ENCODE measurements around the gene ABCA13.

The ABCA13 gene

GRCh38 chr7:48512892-48513291 lies 341.6 kb downstream of the ABCA13 start:
- TF ChIP-seq CTCF (conservative IDR thresholded peaks at IDR 0.05) (no peak), ZFX (IDR thresholded peaks at IDR 0.05) (no peak)
- no peak overlapping the region for H3K27ac ChIP-seq

GRCh38 chr7:48515171-48515570 lies 343.9 kb downstream of the ABCA13 start:
- TF ChIP-seq ZFX (IDR thresholded peaks at IDR 0.05) (no peak), CTCF (conservative IDR thresholded peaks at IDR 0.05) (no peak)
- no peak overlapping the region for H3K27ac ChIP-seq

GRCh38 chr7:48518092-48518491 lies 346.8 kb downstream of the ABCA13 start:
- H3K27ac ChIP-seq: no peak overlapping the region
- no peak for TF ChIP-seq CTCF (conservative IDR thresholded peaks at IDR 0.05)

GRCh38 chr7:48522692-48523091 lies 351.4 kb downstream of the ABCA13 start:
- TF ChIP-seq ZFX (IDR thresholded peaks at IDR 0.05): no peak
- no peak for TF ChIP-seq CTCF (conservative IDR thresholded peaks at IDR 0.05)
- no peak overlapping the region for H3K27ac ChIP-seq

GRCh38 chr7:48525736-48526732 lies 354.8 kb downstream of the ABCA13 start:
- TF ChIP-seq CTCF (conservative IDR thresholded peaks at IDR 0.05): no peak
- TF ChIP-seq ZFX (IDR thresholded peaks at IDR 0.05): no peak
- no peak overlapping the region for H3K27ac ChIP-seq

GRCh38 chr7:48528646-48529045 lies 357.4 kb downstream of the ABCA13 start:
- TF ChIP-seq CTCF (conservative IDR thresholded peaks at IDR 0.05): no peak
- no peak for TF ChIP-seq ZFX (IDR thresholded peaks at IDR 0.05)
- H3K27ac ChIP-seq: no peak overlapping the region

GRCh38 chr7:48537561-48537960 lies 366.3 kb downstream of the ABCA13 start:
- no peak overlapping the region for H3K27ac ChIP-seq
- TF ChIP-seq ZFX (IDR thresholded peaks at IDR 0.05) (no peak), CTCF (conservative IDR thresholded peaks at IDR 0.05) (no peak)
